Choroid plexus epithelial cell (primary cell): ENCODE measurements around the gene GABARAPL1.
"Not testable (repeated sequence)": the region's sequence is repeated elsewhere in the genome, so short reads cannot be mapped to it uniquely, and the experiment has no call there.

Experiments
- DNase-seq: peaks from one replicate; pipeline ENCODE4 v3.0.0-alpha.2; 2010; ENCODE audit warnings: low read depth
- H3K4me3 ChIP-seq: 2 replicates; pipeline ENCODE4 v1.5.1; 2011; ENCODE audit warnings: low read depth, mild to moderate bottlenecking, control low read depth, low read length, moderate library complexity
- CTCF ChIP-seq: conservative IDR thresholded peaks from 2 replicates; pipeline ENCODE4 v1.5.1; 2011; ENCODE audit warnings: low read depth, mild to moderate bottlenecking, control low read depth, inconsistent platforms, low read length, moderate library complexity

The GABARAPL1 gene

DNA sequence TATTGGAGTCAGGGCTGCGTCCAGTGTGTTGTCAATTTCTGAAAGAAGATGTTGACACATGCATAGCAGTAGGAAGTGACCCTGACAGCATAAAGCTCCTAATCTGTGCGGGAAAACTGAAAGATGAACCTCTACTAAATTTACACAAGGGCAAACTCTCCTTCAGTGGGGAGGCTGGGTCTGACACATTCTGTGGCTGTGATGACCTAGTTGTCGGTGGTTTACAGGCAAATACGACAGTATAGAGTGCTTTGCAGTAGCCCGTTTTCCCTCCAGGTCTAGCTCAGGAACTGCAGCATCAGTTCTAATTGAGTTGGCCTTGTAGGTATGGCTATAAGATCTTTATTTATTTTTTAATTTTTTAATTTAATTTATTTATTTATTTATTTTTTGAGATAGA is 14.8 kb upstream of the GABARAPL1 start:
- H3K4me3 ChIP-seq: no peak overlapping the region
- TF ChIP-seq CTCF: no peak
- DNase-seq: no peak

- H3K4me3 ChIP-seq, DNase-seq: not testable (repeated sequence)
These were observed 8.2 kb upstream of the GABARAPL1 start for GRCh38 chr12:10204495-10204894.

DNA sequence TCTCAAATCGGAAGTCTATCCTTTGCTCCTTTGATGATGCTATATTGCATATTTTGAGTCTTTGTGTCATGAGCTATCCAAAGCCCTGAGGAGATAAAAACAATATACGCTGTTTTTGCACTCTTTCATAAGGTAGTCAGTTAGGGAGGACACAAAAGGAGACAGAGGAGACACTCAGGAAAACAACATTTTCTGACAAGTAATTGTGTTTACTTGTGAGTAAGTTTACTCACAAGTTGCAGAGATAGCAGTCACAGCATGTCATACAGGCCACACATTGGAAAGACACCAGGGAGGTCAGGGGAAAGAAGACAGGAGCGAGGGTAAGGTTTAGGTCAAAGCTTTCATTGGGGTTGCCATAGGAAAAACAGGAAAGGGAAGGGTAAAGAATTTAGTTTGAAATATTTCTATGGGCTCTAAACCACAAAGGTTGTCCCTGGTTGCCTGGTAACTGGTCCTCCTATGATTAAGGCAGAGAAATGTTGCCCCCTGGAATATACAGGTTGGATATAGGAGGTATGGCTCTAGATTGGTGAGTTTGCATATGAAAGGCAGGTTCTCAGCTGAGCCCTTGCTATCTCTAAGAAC is 7.4 kb upstream of the GABARAPL1 start:
- TF ChIP-seq CTCF: no peak
- no peak overlapping the region for H3K4me3 ChIP-seq
- peak; percentile 66 for DNase-seq

GRCh38 chr12:10207136-10207535 is 5.5 kb upstream of the GABARAPL1 start:
- H3K4me3 ChIP-seq: no peak overlapping the region
- no peak for DNase-seq
- TF ChIP-seq CTCF: no peak

- H3K4me3 ChIP-seq: no peak overlapping the region
- no peak for DNase-seq
- TF ChIP-seq CTCF: no peak
These were observed 2.5 kb upstream of the GABARAPL1 start for GRCh38 chr12:10210225-10210624.

DNA sequence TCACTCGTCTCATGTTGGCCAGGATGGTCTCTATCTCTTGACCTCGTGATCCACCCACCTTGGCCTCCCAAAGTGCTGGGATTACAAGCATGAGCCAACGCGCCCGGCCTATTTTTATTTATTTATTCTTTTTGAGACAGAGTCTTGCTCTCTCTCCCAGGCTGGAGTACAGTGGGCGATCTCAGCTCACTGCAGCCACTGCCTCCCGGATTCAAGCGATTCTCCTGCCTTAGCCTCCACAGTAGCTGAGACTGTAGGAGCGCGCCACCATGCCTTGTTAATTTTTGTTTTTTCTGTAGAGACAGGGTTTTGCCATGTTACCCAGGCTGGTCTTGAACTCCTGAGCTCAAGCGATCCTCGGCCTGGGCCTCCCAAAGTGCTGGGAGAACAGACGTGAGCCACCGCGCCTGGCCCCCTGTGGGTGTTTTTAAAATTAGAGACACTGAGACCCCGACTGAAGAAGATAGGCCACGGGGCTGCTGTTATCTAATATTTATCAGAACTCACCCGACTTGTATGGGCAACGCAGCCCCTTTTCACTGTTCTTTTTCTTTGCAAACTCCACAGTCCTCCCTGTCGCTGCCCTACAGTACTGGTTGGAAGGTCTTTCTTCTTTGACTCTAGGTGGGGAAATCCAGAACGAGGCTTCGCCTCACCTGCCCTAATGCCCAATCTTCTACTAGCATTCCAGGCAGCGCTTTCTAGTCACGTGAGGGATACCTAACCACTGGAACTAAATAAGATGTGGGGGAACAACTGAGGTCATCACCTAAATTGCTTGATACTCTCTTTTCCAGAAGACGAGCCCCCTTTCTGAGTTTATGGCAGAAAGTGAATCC is 1.4 kb upstream of the GABARAPL1 start:
- no peak for TF ChIP-seq CTCF
- DNase-seq: no peak
- no peak overlapping the region for H3K4me3 ChIP-seq

- TF ChIP-seq CTCF: no peak
- H3K4me3 ChIP-seq: peak overlapping the region; percentile 97
- DNase-seq: peak; percentile 100
These were observed 538 bp upstream of the GABARAPL1 start for GRCh38 chr12:10211940-10212738.
